Adipose tissue (tissue), 3 donors: ENCODE results near the gene CYP2C9. TPM values are rescaled to one million over a fixed set of nuclear protein-coding genes. Genes with fewer than 3 reads are reported as not detected.

ENCODE experiments used
- H3K27ac ChIP-seq: one replicate; pipeline ENCODE4 v1.5.1; 2013; ENCODE audit warnings: low read depth, low read length
- WGBS, 3 donors: extraction: QIAGEN DNeasy Blood & Tissue Kit; methylation state at CpG; one replicate each; pipeline ENCODE4 v1.1.7; 2013; 5-methylcytosine and 5-hydroxymethylcytosine counted together
- polyA plus RNA-seq, 3 donors: library from polyadenylated mRNA; stranded (reverse); fragments of 200-250 nt; gene quantifications; one replicate each; pipeline ENCODE4 v1.2.3, GENCODE V29; 2013
- donor health status: healthy with polysubstance abuse.
- donor health status: Bipolar disorder and iron deficiency.
- donor health status: healthy.

The CYP2C9 gene
- polyA plus RNA-seq, 3 donors: 0.10 to 1.7 TPM; not detected in 1

DNA sequence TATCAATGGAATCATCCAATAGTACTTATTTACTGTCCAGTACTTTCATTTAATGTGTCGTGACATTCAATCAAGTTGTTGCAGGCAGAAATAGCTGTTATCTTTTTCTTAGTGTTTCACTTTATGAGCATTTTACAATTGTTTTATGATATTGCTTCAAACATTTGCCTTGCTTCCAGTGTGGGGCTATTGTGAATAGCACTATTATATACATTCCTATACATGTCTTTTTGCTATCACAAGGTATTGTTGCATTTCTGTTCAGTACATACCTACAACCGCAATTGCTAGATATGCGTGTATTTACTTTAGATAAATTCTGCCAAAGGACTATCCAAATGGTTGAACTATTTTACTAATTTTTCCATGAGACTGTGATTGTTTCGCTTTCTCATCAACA is 95.9 kb downstream of the CYP2C9 start:
- no peak overlapping the region for H3K27ac ChIP-seq
- WGBS, 3 donors: 69 to 93% (median 90%) methylated on average over 4 of the region's 4 CpGs

GRCh38 chr10:95035332-95036295 is 97.2 kb downstream of the CYP2C9 start:
- WGBS, 3 donors: 45 to 67% (median 48%) methylated on average over 4 of the region's 4 CpGs
- no peak overlapping the region for H3K27ac ChIP-seq

DNA sequence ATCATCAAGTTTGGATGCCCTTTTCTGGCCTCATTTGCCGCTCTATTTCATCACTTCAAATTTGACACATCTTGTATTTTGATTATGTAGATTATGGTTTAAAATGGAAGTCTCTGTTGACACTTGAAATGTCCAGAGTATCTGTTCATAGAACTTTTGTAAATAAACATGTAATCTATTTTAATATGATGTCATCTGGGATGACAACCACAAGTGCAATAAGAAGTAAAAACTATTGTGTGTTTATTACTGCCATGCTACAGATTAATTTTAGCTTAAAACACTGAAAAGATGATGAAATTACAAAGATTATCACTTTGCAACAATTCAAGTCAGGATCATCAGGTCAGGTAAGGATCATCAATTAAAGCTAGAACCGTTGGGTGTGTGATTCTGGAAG is 100.8 kb downstream of the CYP2C9 start:
- WGBS, 3 donors: 81 to 88% (median 84%) methylated on average over 2 of the region's 2 CpGs
- H3K27ac ChIP-seq: no peak overlapping the region

Other genes starting within 250 kb of the CYP2C9 start
- not detected for gene CYP2C19, start 176.0 kb upstream of the CYP2C9 start, polyA plus RNA-seq
- gene CYP2C8, start 130.8 kb downstream of the CYP2C9 start, polyA plus RNA-seq: 1 to 10 TPM in 1 of 3 donors, under 1 TPM in 2; 0.27 to 1.1 (median 0.68) TPM